ENCODE measurements around the gene GNG7.
"Not testable (repeated sequence)": the region's sequence is repeated elsewhere in the genome, so short reads cannot be mapped to it uniquely, and the experiment has no call there.

GNG7 gene

GRCh38 chr19:2514981-2515518 is 187.4 kb downstream of the GNG7 start:
- DNase-seq = no peak
- in situ Hi-C loops (cut with MboI; ENCODE audit: low pct_unique_long_range_greater_than_20kb, low sequenced_read_pairs) = no loop called here

GRCh38 chr19:2512523-2513431 is 189.7 kb downstream of the GNG7 start:
- in situ Hi-C loops (cut with MboI; ENCODE audit: low pct_unique_long_range_greater_than_20kb, low sequenced_read_pairs) = no loop called here
- no peak for DNase-seq

DNA sequence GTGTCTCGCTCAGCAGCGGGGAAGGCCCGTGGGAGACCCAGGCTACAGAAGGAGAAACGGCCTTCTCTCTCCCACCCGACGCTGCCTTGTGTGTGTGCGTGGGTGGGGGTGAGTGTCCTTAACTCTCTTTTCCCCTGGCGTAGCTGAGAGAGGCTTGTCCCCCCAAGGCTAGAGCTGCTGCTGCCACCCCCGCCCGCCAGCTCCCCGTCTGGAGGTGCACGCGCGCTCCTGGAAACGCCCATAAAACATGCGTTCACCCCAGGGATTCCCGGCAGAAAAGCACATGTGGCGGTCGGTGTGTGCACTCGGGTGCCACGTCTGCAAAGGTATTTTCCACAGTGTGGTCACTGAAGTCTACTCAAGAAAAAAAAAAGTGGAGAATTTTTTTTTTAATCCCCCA is 190.5 kb downstream of the GNG7 start:
- in situ Hi-C loops (cut with MboI; ENCODE audit: low pct_unique_long_range_greater_than_20kb, low sequenced_read_pairs) = no loop called here
- DNase-seq = no peak

DNA sequence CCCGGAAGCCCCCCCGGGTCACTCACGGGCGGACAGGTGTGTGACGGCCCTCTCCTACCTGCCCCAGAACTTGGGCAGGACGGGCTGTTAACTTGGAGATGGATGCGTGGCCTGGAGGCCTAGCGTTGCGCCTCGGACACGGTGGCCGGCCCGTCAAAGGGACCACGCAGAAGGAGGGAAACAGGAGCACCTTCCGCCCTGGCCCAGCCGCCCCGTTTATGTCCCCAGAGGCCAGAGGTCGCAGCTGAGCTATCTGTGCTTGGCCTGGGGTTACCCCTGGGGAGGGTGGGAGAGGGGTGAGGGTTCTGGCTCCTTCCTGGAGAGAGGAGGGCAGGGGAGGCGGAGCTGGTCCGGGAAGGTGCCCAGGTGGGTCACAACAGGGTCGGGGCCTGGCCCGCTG is 190.9 kb downstream of the GNG7 start:
- in situ Hi-C loops (cut with MboI; ENCODE audit: low pct_unique_long_range_greater_than_20kb, low sequenced_read_pairs) = no loop called here
- no peak for DNase-seq

DNA sequence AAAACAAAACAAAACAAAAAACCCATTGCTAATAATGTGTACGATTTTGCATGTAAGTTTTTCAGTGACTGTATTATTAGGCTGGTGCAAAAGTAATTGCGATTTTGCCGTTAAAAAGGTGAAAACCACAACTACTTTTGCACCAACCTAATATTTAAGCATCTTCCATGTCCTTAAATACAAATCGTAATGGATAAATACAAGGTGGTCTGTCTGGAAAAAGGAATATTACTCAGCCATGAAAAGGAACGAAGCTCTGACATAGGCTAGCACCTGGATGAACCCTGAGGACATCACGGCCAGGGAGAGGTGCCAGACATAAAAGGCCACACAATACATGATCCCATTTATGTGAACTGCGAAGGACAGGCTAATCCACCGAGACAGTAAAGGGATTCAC is 193.4 kb downstream of the GNG7 start:
- in situ Hi-C loops (cut with MboI; ENCODE audit: low pct_unique_long_range_greater_than_20kb, low sequenced_read_pairs) = no loop called here
- DNase-seq = no peak

- in situ Hi-C loops (cut with MboI; ENCODE audit: low pct_unique_long_range_greater_than_20kb, low sequenced_read_pairs) = no loop called here
- peak; percentile 63 for DNase-seq
Measured at GRCh38 chr19:2507109-2507508, 195.4 kb downstream of the GNG7 start.

- in situ Hi-C loops (cut with MboI; ENCODE audit: low pct_unique_long_range_greater_than_20kb, low sequenced_read_pairs); DNase-seq: not testable (repeated sequence)
Measured at GRCh38 chr19:2506656-2507055, 195.8 kb downstream of the GNG7 start.

- no peak for DNase-seq
- in situ Hi-C loops (cut with MboI; ENCODE audit: low pct_unique_long_range_greater_than_20kb, low sequenced_read_pairs) = no loop called here
Measured at GRCh38 chr19:2503521-2504109, 198.9 kb downstream of the GNG7 start.

DNA sequence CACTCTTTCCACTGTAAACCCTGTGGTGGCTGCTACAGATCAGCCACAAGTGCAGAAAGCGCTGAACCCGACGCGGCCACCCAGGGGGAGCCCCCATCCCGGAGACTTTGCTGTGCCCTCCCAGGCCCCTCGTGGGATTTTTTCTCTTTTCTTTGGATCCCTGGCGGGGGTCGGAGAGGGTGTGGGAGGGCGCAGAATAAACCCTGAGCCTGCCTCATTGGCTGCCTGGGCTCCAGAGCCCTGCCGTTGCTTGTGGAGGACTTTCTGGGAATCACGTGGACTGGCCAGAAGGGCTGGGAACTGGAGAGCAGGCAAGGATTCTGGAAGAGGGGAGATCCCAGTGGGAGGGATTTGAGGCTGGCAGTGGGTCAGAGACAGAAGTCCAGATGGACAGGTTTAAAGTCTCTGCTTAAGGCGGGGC is 201.6 kb downstream of the GNG7 start:
- no peak for DNase-seq
- in situ Hi-C loops (cut with MboI; ENCODE audit: low pct_unique_long_range_greater_than_20kb, low sequenced_read_pairs) = no loop called here

DNA sequence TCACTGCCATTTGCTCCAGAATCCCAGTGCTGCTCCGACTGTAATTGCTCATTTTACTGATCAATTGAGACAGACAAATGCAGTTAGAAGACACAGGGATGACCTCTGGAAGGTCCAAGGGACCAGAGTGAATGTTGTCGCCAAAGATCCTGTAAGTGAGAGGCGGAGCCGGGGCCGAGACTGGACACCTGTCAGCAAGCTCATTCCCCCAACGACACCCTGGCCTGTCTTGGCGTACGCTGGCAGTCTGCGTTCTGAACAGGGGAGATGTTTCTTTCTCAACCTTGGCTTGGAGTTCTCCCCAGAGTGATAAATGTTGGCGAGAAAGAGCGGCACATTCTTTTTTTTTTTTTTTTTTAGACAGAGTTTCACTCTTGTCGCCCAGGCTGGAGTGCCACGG is 202.3 kb downstream of the GNG7 start:
- in situ Hi-C loops (cut with MboI; ENCODE audit: low pct_unique_long_range_greater_than_20kb, low sequenced_read_pairs) = no loop called here
- no peak for DNase-seq

DNA sequence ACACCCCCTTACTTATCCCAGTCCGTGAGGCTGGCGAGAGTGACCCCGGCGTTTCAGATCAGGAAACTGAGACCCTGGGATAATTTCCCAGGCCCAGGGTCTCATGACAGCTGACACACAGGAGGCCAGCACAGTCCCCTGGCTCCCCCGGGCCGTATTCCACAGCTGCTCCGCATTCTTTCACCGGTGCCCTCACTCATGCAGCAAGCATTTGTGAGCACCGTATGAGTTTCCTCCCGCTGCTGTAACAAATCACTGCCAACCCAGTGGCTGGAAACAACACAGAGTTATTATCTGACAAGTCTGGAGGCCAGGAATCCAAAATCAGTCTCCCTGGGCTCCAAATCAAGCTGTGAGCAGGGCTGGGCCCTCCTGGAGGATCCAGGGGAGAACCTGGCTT is 205.3 kb downstream of the GNG7 start:
- no peak for DNase-seq
- in situ Hi-C loops (cut with MboI; ENCODE audit: low pct_unique_long_range_greater_than_20kb, low sequenced_read_pairs) = no loop called here

- DNase-seq = no peak
- in situ Hi-C loops (cut with MboI; ENCODE audit: low pct_unique_long_range_greater_than_20kb, low sequenced_read_pairs) = no loop called here
Measured at GRCh38 chr19:2495651-2496316, 206.7 kb downstream of the GNG7 start.

DNA sequence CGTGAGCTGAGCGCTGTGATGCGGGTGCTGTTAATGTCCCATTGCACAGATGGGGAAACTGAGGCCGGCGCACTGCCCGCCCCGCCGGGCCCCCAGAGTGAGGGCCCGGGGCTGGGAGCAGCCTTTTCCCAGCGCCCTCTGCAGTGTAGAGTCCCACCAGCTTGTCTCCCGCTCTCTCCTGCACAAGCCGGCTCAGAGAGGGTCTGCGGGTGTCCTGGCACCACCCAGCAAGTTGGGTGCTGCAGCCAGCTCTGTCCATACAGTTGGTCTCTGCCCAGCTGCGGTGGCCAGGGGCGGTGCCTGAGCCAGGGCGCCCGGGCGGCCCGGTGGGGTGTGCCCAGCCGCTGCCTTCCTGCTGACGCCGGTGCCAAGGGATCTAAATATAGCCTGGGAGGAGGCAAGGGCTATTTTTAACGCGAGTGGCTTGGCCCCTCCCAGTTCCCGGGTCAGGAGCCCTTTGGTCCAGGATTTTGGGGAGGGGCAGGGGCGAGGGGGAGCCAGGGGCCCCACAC is 207.3 kb downstream of the GNG7 start:
- in situ Hi-C loops (cut with MboI; ENCODE audit: low pct_unique_long_range_greater_than_20kb, low sequenced_read_pairs) = no loop called here

DNA sequence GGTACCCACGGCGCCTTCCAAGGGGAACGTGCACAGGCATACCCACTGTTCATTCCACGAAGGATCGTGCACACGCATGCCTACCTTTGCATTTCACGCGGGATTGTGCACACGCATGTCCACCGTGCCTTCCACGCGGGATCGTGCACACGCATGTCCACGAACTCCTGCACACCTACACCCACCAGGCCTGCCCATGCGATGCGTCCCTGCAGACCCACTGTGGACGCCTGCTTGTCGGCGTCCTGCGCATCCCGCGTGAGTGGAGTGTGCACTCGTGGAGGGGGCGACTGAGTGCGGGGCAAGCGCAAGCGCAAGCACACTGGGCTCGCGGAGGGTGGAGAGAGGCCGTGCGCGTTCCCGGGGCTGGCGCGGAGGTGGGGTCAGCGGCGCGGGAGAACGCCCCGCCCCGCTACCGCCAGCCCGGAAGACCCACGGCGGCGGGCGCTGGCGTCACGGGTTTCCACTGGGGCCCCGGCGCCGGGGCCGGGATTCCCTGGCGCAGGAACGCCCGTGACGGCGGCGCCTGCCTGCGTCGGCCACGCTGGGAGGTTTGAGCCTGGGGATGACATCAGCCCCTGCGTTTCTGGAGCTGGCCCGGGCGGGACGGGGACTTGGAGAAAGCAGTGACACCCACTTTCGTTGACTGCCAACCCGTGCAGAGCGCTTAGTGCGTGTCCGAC is 207.9 kb downstream of the GNG7 start:
- in situ Hi-C loops (cut with MboI; ENCODE audit: low pct_unique_long_range_greater_than_20kb, low sequenced_read_pairs) = no loop called here
- peak; percentile 32 for DNase-seq

More for the DNA sequence above, 207.3 kb downstream of the GNG7 start:
- no peak for DNase-seq

DNA sequence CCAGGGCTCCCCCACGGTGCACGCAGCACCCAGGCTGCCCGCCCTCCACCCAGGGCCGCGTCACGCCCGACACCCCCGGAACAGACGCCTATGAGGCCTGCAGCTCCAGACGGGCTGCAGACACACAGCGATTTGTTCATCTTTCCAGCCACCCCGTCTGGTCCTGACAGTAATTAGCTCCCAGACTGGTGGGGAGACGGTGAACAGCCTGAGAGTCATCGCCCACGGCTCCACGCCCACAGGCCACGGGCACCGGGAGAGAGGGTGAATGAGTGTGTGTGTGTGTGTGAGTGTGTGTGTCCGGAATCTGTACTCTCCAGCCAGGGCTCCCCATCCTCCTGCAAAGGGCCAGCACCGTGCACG is 208.4 kb downstream of the GNG7 start:
- in situ Hi-C loops (cut with MboI; ENCODE audit: low pct_unique_long_range_greater_than_20kb, low sequenced_read_pairs) = no loop called here
- DNase-seq = no peak

DNA sequence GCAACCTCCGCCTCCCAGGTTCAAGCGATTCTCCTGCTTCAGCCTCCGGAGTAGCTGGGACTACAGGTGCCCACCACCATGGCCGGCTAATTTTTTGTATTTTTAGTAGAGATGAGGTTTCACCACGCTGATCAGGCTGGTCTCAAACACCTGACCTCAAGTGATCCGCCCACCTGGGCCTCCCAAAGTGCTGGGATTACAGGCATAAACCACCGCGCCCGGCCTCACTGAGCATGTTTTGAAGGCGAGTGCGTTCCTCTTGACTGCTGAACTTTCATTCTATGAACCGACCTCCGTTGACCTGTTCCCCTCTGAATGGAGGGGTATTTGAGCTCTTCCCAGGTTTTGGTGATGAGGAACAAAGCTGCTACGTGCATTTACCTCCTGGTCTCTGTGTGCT is 209.0 kb downstream of the GNG7 start:
- DNase-seq; in situ Hi-C loops (cut with MboI; ENCODE audit: low pct_unique_long_range_greater_than_20kb, low sequenced_read_pairs): not testable (repeated sequence)

GRCh38 chr19:2492870-2493269 is 209.6 kb downstream of the GNG7 start:
- in situ Hi-C loops (cut with MboI; ENCODE audit: low pct_unique_long_range_greater_than_20kb, low sequenced_read_pairs) = no loop called here

DNA sequence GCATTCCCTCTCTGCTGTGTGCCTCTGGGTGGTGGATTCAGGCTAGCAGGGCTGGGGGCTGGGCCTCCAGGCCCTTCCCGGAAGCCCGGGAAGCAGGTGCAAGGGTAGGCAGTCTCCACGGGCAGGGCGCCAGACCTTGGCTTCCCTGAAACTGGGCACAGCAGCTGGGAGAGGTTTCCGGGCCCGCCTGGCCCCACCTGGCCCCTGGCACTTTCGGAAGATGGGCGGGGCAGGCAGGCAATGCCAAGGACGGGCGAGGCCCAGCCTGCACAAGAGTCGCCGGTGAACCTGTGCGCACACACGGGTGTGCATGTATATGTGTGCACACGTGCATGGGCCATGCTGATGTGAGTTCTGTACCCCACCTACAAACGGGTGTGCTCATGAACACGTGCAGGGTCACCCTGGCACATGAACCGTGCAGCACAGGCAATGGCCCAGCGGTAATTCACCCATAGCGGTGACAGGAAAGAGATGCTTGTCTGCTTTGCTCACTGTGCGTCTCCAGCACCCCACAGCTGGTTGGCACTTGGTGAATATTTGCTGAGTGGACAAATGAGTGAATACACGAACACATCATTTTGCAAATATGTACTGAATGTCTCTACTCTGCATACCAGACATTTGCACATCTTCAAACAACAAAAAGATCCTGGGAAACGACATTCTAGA is 211.2 kb downstream of the GNG7 start:
- in situ Hi-C loops (cut with MboI; ENCODE audit: low pct_unique_long_range_greater_than_20kb, low sequenced_read_pairs) = no loop called here
- no peak for DNase-seq

More at GRCh38 chr19:2492870-2493269, 209.6 kb downstream of the GNG7 start:
- DNase-seq = no peak

GRCh38 chr19:2490659-2491058 is 211.8 kb downstream of the GNG7 start:
- in situ Hi-C loops (cut with MboI; ENCODE audit: low pct_unique_long_range_greater_than_20kb, low sequenced_read_pairs) = no loop called here
- no peak for DNase-seq
